ENCODE results near the gene FBLN2. TPM values are rescaled to one million over a fixed set of nuclear protein-coding genes. Genes with fewer than 3 reads are reported as not detected.

Gene FBLN2
- total RNA-seq, 2 donors from 2014 or later = 10.5 to 24.1 TPM

DNA sequence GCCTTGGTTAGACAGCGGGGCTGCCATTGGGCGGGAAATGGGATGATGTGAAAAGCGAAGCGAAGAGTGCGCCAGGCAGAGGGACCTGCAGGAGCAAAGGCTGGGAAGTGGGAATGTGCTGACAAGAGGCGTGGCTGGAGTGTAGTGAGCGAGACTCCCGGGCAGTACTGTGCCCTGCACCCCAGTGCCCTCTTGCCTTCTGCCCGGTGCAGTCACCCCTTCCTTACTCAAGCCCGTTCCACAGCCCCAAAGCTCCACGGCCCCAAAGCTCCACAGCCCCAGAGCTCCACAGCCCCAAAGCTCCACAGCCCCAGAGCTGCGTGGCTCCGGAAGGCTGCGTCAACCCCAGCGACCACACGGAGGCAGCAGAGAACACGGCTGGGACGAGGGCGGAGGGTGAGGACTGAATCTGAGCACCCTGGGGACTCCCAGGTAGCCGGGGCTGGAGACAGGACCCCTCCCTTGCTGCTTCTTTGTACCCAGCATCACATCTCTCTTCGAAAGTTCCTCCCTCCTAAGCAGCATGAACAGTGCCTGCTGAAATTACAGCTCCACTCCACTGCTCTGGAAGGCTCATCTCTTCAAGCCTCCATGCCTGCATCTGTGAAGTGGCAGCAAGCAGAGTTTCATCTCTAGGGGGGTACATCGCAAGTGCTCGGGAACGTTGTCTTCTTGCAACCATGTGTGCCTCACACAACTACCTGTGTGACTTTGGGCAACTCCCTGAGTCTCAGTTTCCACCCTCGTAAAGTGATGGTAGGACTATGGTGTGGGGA is 108.9 kb downstream of the FBLN2 start:
- no peak overlapping the region for H3K9ac ChIP-seq (ENCODE audit: low read depth in 2 of 2, low read length in 2 of 2)
- DNase-seq = peak; percentile 48
- TF ChIP-seq, protein P1, sequence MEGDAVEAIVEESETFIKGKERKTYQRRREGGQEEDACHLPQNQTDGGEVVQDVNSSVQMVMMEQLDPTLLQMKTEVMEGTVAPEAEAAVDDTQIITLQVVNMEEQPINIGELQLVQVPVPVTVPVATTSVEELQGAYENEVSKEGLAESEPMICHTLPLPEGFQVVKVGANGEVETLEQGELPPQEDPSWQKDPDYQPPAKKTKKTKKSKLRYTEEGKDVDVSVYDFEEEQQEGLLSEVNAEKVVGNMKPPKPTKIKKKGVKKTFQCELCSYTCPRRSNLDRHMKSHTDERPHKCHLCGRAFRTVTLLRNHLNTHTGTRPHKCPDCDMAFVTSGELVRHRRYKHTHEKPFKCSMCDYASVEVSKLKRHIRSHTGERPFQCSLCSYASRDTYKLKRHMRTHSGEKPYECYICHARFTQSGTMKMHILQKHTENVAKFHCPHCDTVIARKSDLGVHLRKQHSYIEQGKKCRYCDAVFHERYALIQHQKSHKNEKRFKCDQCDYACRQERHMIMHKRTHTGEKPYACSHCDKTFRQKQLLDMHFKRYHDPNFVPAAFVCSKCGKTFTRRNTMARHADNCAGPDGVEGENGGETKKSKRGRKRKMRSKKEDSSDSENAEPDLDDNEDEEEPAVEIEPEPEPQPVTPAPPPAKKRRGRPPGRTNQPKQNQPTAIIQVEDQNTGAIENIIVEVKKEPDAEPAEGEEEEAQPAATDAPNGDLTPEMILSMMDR (IDR thresholded peaks at IDR 0.05) = peak; percentile 63
- H3K4me1 ChIP-seq = no peaks in the 10 kb centered on the region
- intact Hi-C loops (cut with DNase I) = loop anchor here (2.0 kb wide), 1 partner anchor 227 kb away; no protein-coding TSS in a partner anchor
- H3K4me3 ChIP-seq = no peak overlapping the region
- H3K36me3 ChIP-seq = no peaks in the 10 kb centered on the region
- peaks cover 10% of the 10 kb centered on the region for H3K27me3 ChIP-seq
- H3K9me3 ChIP-seq = no peaks in the 10 kb centered on the region
- no peak overlapping the region for H3K27ac ChIP-seq

DNA sequence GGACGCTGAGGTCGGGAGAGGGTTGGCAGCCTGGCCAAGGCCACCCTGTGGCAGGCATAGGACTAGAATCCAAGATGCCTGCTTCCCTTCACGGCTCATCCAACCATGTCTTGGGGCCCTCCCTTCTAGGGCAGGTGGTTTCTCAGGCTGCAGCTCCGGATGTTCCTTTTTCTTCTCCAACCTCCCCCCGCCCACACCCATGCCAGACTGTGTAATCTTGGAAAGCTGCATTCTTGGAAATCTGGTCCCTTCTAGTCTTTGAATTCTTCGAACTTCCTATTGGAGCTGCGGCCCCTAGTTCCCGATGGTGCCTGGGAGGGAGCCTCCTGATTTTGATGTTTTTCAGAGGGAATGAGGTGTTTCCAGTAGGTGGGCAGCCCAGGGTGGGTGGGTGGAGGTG is 109.8 kb downstream of the FBLN2 start:
- no peak overlapping the region for H3K9ac ChIP-seq (ENCODE audit: low read depth in 2 of 2, low read length in 2 of 2)
- DNase-seq = no peak
- no peak overlapping the region for H3K27ac ChIP-seq
- no peaks in the 10 kb centered on the region for H3K36me3 ChIP-seq
- H3K27me3 ChIP-seq = peaks cover 10% of the 10 kb centered on the region
- intact Hi-C loops (cut with DNase I) = loop anchor here (2.0 kb wide), 1 partner anchor 226 kb away; no protein-coding TSS in a partner anchor
- TF ChIP-seq, protein P1 (IDR thresholded peaks at IDR 0.05) = no peak
- no peak overlapping the region for H3K4me3 ChIP-seq
- H3K9me3 ChIP-seq = no peaks in the 10 kb centered on the region
- H3K4me1 ChIP-seq = no peaks in the 10 kb centered on the region

DNA sequence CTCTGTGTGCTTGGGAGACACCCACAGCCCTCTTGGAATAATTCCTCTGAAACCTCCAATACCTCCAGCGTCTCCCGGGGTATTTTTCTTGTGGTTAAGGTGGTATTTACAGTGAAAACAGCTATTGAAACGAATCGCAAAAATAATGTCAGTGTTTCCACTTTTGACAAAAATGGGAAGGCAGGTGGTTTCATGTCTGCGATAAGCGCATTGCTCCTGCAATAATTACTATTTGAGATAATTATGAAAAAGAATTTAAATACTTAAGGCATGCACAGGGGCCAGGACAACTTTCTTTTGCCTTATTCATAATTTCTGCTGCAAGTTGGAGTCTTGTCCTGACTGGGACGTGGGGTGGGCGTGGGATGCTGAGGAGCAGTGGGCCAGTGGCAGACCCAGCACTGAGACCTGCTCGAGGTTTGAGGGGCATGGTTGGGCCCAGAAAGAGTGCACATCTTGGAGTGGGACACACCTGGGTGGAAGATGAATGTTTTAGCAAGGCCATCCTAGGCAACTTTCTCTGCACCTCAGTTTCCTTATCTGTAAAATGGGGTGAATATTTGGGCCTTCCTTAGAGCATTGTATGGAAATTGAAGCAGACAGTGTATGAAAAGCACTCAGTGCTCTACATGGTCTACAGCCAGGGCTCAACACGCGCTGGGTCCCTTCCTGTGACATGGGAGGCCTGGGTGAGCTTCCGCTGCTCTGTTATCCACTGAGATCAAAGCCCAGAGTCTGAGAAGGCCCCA is 110.5 kb downstream of the FBLN2 start:
- Histone ChIP-seq H3K36me3 (no peaks in the 10 kb centered on the region), H3K4me1 (no peaks in the 10 kb centered on the region), H3K27ac (no peak overlapping the region), H3K4me3 (no peak overlapping the region), H3K9ac (ENCODE audit: low read depth in 2 of 2, low read length in 2 of 2) (no peak overlapping the region), H3K27me3 (peaks cover 10% of the 10 kb centered on the region), H3K9me3 (no peaks in the 10 kb centered on the region)
- intact Hi-C loops (cut with DNase I) = loop anchor here (2.0 kb wide), 1 partner anchor 225 kb away; no protein-coding TSS in a partner anchor
- TF ChIP-seq, protein P1 (IDR thresholded peaks at IDR 0.05) = no peak
- DNase-seq = no peak

DNA sequence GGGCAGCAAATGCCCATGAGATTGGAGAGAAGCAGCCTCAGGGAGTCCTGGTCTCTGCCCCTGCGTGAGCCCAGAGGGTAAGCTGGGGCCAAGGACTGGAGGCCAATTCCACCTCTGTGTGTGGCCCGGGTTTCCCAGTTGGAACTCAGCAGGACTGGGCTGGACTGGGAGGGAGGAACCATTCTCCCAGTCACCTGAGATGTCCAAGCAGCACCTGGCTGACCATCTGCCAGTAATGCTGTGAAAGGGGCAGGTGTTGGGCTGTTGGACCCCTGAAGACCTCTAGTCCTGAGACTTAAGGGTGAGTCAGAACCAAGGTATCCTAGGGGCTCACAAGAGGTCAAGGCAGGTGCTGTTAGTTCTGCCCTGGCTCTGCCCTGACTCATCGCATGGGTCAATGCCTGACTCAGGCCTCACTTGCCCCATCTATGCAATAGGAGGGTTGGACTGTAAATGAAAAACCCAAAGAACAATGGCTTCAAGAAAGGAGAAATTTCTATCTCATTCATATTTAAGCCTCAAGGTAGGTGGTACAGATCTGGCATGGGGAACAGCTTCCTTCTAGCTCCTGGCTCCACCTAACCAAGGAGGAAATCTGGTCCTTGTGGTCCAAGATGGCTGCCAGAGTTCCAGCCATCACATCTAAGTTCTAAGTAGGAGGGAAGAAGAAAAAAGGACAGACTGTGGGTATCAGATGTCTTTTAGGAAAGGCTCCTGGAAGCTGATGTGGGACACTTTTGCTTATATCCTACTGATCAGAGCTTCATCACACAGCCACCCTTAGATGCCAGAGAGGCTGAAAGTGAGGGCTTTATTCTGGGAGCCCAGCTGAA is 111.3 kb downstream of the FBLN2 start:
- no peak overlapping the region for H3K9ac ChIP-seq (ENCODE audit: low read depth in 2 of 2, low read length in 2 of 2)
- no peaks in the 10 kb centered on the region for H3K36me3 ChIP-seq
- intact Hi-C loops (cut with DNase I) = no loop called here
- H3K27me3 ChIP-seq = peaks cover 4% of the 10 kb centered on the region
- H3K27ac ChIP-seq = no peak overlapping the region
- TF ChIP-seq, protein P1 (IDR thresholded peaks at IDR 0.05) = no peak
- no peak for DNase-seq
- H3K4me1 ChIP-seq = no peaks in the 10 kb centered on the region
- no peak overlapping the region for H3K4me3 ChIP-seq
- H3K9me3 ChIP-seq = no peaks in the 10 kb centered on the region

DNA sequence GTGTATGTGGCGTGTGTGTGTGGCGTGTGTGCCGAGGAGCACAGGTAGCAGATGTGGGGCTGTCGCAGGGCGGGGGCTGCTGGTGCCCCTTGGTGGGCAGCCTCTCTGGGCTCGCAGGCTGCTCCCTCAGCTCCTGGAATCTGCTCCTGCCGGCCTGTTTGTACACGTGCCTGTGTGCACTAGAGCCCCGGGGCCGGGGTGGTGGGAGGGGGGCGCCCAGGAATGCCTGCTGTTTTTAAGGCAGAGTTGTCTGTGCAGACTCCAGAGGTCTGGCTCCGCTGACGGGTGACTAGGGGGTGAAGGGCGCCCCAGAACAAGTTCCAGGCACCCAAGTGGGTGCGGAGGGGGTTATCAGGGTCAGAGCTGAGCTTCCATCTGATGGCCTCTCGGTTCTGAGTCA is 112.2 kb downstream of the FBLN2 start:
- H3K9ac ChIP-seq (ENCODE audit: low read depth in 2 of 2, low read length in 2 of 2) = no peak overlapping the region
- H3K27ac ChIP-seq = no peak overlapping the region
- no peaks in the 10 kb centered on the region for H3K9me3 ChIP-seq
- H3K27me3 ChIP-seq = no peaks in the 10 kb centered on the region
- H3K36me3 ChIP-seq = no peaks in the 10 kb centered on the region
- no peak for DNase-seq
- H3K4me3 ChIP-seq = no peak overlapping the region
- H3K4me1 ChIP-seq = no peaks in the 10 kb centered on the region
- intact Hi-C loops (cut with DNase I) = no loop called here
- TF ChIP-seq, protein P1 (IDR thresholded peaks at IDR 0.05) = no peak
